Erythroblast (primary cell): ENCODE data around the gene TRAPPC5.

Source experiments
- GATA1 ChIP-seq: IDR thresholded peaks from 2 replicates; pipeline ENCODE4 v1.6.1; 2011; ENCODE audit warnings: low read depth, mild to moderate bottlenecking, control low read depth, low read length, moderate library complexity
- POLR2A ChIP-seq: IDR thresholded peaks from 2 replicates; pipeline ENCODE4 v1.6.1; 2011; ENCODE audit warnings: mild to moderate bottlenecking, low read length

DNA sequence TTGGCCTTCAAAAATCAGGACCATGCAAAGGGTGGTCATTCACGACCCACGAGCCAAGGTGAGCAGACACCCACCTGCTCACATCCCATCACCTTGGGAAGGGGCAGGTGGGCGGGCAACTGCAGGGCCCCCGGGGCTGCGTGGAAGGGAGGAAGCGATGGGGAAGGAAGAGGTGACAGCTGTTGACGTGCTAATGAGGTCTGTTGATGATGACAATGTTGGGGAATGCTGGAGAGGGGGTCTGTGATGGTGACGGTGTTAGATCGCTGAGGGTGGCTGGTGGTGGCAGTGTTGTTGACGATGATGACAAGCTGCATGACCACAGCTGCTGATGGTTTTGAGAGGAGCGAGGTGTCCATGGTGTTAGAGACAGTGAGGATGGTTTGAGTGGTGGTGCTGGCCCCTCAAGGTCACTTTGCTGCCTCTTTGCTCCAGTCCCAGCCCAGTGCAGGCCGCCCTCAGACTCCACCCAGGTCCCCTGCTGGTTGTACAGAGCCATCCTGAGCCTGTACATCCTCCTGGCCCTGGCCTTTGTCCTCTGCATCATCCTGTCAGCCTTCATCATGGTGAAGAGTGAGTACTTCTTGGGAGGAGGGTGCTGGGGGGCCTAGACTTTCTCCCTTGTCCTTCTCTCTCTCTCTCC is 2.8 kb upstream of the TRAPPC5 start:
- no peak for TF ChIP-seq POLR2A
- TF ChIP-seq GATA1, result no peak
